Renal cortex interstitium (tissue), 11 donors: ENCODE results near the gene RNF214. TPM values are rescaled to one million over a fixed set of nuclear protein-coding genes. Genes with fewer than 3 reads are reported as not detected.
A peak's percentile ranks its signal among the peaks of the same experiment; 100 is the strongest.

Source experiments
- DNase-seq, 11 donors: peaks; one replicate each; pipeline ENCODE4 v3.0.0-alpha.2; 2013; ENCODE audit warnings: low read depth in 9 of 11, low spot score in 4 of 11; ENCODE audit errors: extremely low read depth in 1 of 11
- polyA plus RNA-seq, 3 donors: library from polyadenylated mRNA; unstranded; fragments of 120-200 nt; gene quantifications; one replicate each; pipeline ENCODE4 v1.2.1, GENCODE V29; 2013; ENCODE audit not compliant: insufficient read length in 3 of 3

The RNF214 gene
- polyA plus RNA-seq, 3 donors = 30.8 to 35.2 (median 33.2) TPM

GRCh38 chr11:117296881-117297280 is 64.4 kb downstream of the RNF214 start:
- DNase-seq = no peak

DNA sequence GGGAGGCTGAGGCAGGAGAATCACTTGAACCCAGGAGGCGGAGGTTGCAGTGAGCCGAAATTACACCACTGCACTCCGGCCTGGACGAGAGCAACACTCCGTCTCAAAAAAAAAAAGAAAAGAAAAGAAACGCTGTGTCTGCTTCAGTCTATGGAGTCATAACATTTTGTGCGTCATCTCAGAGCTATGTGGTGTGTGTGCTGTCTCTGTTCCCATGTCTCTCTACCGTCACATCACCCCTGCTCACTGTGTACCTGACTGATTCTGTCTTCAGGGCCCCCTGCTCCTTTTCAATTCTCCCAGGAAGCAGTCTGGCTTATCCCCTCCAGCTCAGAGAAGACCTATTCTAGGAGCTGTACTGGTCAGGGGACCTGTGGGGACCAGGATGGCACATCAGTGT is 65.7 kb downstream of the RNF214 start:
- DNase-seq = no peak

DNA sequence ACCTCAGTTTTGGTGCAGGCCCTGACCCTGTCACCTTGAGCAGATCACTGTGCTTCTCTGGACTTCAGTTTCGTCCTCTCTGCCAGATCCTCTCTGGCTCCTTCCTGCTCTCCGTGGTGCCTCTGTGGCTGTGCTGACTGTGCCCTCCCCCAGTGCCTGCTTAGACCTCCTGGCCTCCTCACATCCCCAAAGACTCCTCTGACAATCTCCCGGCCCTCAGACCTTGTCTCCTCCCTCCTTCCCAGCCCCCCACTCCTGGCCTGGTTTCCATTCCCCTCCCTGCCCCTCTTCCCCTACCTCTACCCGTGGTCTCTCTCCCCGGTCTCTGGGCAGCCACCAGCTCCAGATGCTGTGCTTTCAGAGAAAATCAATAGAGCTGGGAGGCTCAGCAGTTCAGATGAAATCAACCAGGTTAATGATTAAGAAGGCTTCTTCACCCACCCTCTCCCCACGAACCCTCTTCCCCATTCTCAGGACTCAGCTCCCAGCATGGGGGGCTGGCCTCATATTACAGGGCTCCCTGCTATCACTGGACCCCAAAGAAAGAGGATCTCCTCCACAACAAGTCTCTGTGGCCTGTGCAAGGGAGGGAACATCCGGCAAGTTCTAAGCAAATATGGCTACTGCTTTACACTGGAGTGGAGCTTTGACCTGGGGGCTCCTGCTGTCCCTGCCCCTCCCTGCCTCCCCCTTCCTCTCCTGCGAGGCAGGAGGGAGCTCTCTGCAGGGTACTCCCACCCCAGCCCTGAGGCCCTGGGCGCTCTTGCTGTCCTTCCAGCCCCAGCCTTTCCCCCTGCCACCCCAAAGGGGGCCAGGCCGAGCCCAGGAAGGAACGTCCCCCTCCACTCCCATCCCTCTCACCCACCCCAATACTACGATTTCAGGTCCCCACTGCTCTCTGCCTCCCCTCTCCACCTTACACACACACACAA is 67.1 kb downstream of the RNF214 start:
- peak in 1 of 11 donors; percentile 23 for DNase-seq

DNA sequence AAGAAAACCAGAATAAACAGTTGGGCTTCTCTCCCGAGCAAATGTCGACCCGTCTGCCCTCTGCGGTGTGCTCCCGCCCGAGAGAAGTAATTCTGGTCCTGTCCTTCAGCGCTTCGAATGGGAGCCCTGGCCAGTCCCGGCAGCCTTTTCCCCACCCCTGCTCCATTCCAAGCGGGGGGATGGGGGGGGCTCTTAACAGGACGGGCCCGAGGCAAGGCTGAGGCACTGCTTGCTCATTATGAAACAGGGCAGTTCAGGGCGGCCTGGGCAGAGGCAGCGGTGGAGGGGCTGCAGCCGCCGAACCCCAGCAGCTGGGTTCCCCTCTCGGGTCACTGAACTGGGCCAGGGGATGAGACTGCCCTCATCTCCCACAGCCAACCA is 67.8 kb downstream of the RNF214 start:
- DNase-seq = peak in 8 of 11 donors; percentile 44 to 77 (median 62)

GRCh38 chr11:117300773-117301172 is 68.3 kb downstream of the RNF214 start:
- DNase-seq = peak in 8 of 11 donors; percentile 33 to 72 (median 56)

- DNase-seq = no peak
Measured at GRCh38 chr11:117302228-117302627, 69.8 kb downstream of the RNF214 start.

GRCh38 chr11:117303101-117303500 is 70.6 kb downstream of the RNF214 start:
- DNase-seq = no peak

DNA sequence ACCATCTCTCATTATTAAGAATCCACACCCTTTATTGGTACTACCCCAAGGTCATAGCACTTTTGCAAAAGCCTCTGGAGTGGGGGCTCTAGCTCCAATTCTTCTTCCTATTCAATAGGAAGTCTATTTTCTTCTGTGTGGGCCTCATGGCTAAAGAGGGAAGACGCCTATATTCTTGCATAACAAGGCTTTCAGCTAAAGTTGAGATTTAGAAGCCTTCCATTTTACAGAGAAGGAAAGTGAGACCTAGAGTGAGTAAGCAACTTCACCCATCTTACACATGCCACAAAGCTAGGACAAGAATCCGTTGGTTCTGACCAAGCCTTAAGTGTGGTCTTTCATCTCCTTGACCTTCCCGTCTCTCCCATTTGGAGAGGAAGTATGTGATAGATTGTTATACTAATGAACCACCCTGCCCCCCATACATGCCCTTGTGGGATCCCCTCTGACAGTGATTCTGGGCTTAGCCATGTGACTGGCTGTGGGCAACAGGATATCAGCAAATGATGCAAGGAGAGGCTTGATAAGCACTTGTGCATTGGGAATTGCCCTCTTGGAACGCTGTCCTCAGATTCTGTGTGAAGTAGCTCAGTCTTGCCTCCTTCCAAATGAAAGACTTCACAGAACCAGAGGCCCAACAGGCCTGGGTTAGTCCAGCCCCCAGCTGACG is 71.3 kb downstream of the RNF214 start:
- no peak for DNase-seq

DNA sequence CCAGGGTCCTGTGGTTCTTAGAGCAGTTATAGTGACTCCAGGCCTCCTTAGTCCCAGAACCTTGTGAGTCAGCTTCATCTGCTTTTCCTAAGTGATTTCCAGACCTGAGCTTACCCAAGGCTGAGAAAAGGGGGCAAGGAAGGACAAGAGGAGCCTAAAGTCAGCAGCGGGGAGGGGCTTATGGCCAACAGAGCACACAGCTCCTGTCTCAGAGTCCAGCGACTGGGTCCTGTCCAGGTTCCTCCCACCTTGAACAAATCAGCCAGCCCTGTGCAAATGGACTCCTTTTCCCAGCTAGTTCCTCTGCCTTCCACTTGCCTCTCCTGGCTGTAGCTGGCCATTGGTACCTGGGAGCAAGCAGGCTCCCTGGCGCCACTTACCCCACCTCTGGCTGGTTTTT is 72.7 kb downstream of the RNF214 start:
- no peak for DNase-seq

DNA sequence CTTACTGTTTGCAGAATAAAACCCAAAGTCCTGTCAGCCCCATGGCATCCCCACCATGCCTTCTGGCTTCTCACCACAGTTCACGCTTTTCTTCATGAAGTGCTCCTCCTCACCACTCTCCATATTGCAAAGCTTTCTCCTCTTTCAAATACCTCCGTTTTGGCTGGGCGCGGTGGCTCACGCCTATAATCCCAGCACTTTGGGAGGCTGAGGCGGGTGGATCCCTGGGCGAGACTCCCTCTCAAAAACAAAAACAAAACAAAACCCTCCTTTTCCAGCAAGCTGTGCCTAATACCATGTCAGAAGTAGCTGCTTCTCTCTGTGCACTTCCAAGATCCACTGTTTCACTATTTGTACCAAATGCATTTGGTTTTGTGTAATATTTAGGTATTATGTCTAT is 76.8 kb downstream of the RNF214 start:
- no peak for DNase-seq

GRCh38 chr11:117313091-117313490 is 80.6 kb downstream of the RNF214 start:
- no peak for DNase-seq

DNA sequence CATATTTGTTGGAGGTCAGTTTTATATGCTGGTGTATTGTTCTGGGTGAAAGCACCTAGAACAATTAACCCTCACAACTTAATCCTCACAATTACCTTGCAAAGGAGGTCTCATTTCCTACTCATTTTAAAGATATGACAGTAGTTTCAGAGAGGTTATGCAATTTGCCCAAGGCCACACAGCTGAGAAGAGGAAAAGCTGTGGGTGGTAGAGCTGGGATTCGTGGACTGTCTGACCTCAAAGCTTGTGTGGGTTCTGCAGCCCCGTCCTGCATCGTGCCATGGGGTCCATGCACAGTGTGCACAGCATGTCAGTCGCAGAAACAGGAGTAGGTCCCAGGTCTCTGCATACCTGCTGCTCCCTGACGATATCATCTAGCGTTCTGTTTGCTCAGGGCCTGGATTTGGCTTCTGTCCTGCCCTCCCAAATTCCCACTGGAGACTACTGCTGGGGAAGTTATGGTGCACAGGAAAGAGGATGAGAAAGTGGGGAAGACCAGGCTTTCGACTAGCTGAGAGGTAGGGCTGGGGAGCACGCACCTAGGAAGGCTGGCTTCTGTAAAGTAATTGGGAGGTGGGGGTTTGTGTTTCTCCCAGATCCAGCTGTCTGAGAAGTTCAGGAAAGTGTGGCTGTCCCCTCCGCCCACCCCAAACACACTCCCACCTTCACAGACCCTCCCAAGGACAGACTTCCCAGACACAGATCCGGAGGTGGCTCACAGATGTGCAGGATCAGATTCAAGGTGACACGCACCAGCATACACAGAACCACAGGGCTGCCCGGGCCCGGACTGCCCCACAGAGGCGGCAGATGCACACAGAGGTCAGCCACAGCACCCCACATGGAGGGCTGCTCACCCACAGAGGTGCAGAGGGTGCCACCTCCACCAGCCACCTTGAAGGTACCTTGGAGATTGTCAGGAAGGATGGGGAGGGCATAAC is 81.6 kb downstream of the RNF214 start:
- no peak for DNase-seq

GRCh38 chr11:117314840-117315239 is 82.4 kb downstream of the RNF214 start:
- DNase-seq = no peak

GRCh38 chr11:117315285-117316196 is 83.1 kb downstream of the RNF214 start:
- peak in 1 of 11 donors; percentile 16 for DNase-seq

GRCh38 chr11:117316197-117316961 is 83.9 kb downstream of the RNF214 start, which contains the start of gene BACE1:
TSS of gene BACE1 (minus strand) at chr11:117316256. CDS start at chr11:117315795, 461 bp downstream.
- DNase-seq = peak in 10 of 11 donors; percentile 69 to 88 (median 79)

- DNase-seq = no peak
Measured at GRCh38 chr11:117318738-117319137, 86.3 kb downstream of the RNF214 start.

- no peak for DNase-seq
Measured at GRCh38 chr11:117319214-117319840, 86.9 kb downstream of the RNF214 start.
